PC-3 (cell line): ENCODE measurements around the gene SLC23A2. TPM values are rescaled to one million over a fixed set of nuclear protein-coding genes. Genes with fewer than 3 reads are reported as not detected.

Experiments used
- ATAC-seq: fragments of 200-7000 bp; cut with Tn5 transposase; 2 replicates; pipeline ENCODE4 v1.9.1; 2020; ENCODE audit warnings: mild to moderate bottlenecking, moderate library complexity
- BruUV-seq: library from RNA; stranded (reverse); fragments of 400-500 nt; replicated peaks from 2 replicates; lab custom pipeline; 2021; lab: Mats Ljungman, UMichigan
- CTCF ChIA-PET: fragments of 300-600 bp; sonication (Branson Sonifier 250); formaldehyde crosslinking; loops from one replicate; lab custom pipeline; 2022; ENCODE audit warnings: antibody characterized with exemption; lab: Charles Lee
- POLR2A ChIA-PET: fragments of 300-600 bp; sonication (Branson Sonifier 250); formaldehyde crosslinking; loops from one replicate; lab custom pipeline; 2022; ENCODE audit warnings: antibody characterized with exemption; ENCODE audit not compliant: unreplicated experiment; lab: Charles Lee
- DNase-seq: peaks from one replicate; pipeline ENCODE4 v3.0.0-alpha.2; 2015
- H2AFZ ChIP-seq: fragments of 300-600 bp; sonication (generic); 2 replicates; pipeline ENCODE4 v1.6.0; 2016; ENCODE audit warnings: antibody characterized with exemption, low read length
- H3F3A ChIP-seq: fragments of 300-600 bp; sonication (generic); one replicate; pipeline ENCODE4 v1.6.0; 2017; ENCODE audit warnings: antibody characterized with exemption, low read length, control low read depth, mild to moderate bottlenecking; ENCODE audit not compliant: unreplicated experiment
- H3K27ac ChIP-seq: fragments of 300-600 bp; sonication (generic); 2 replicates; pipeline ENCODE4 v1.5.1; 2016; ENCODE audit warnings: mild to moderate bottlenecking, low read length
- H3K27me3 ChIP-seq: fragments of 300-600 bp; sonication (generic); 2 replicates; pipeline ENCODE4 v1.6.1; 2016; ENCODE audit warnings: low read length, mixed read lengths
- H3K36me3 ChIP-seq: fragments of 300-600 bp; sonication (generic); 2 replicates; pipeline ENCODE4 v1.6.1; 2016; ENCODE audit warnings: low read depth, mixed run types, low read length, mixed read lengths
- H3K4me1 ChIP-seq: fragments of 300-600 bp; sonication (generic); 2 replicates; pipeline ENCODE4 v1.5.1; 2016; ENCODE audit warnings: low read length; ENCODE audit not compliant: insufficient read depth
- H3K4me2 ChIP-seq: fragments of 300-600 bp; sonication (generic); 2 replicates; pipeline ENCODE4 v1.6.0; 2016; ENCODE audit warnings: low read length
- H3K4me3 ChIP-seq: fragments of 300-600 bp; sonication (generic); 2 replicates; pipeline ENCODE4 v1.5.1; 2016; ENCODE audit warnings: mild to moderate bottlenecking, low read length, mixed read lengths
- H3K79me2 ChIP-seq: fragments of 300-600 bp; sonication (generic); 2 replicates; pipeline ENCODE4 v1.6.1; 2017; ENCODE audit warnings: low read length, mixed read lengths
- H3K9ac ChIP-seq: fragments of 300-600 bp; sonication (generic); 2 replicates; pipeline ENCODE4 v1.6.0; 2016; ENCODE audit warnings: mild to moderate bottlenecking, low read length
- H3K9me2 ChIP-seq: fragments of 300-600 bp; sonication (generic); replicated peaks from 2 replicates; pipeline ENCODE4 v1.6.1; 2016; ENCODE audit warnings: mixed run types, low read length, mixed read lengths
- H3K9me3 ChIP-seq: fragments of 300-600 bp; sonication (generic); 2 replicates; pipeline ENCODE4 v1.6.1; 2016; ENCODE audit warnings: low read length, mixed read lengths
- H4K20me1 ChIP-seq: fragments of 300-600 bp; sonication (generic); 2 replicates; pipeline ENCODE4 v1.6.1; 2016; ENCODE audit warnings: low read length, mixed read lengths
- EZH2 ChIP-seq: fragments of 300-600 bp; sonication (generic); IDR thresholded peaks from one replicate; pipeline ENCODE4 v1.6.1; 2017; ENCODE audit warnings: antibody characterized with exemption, mild to moderate bottlenecking, low read length; ENCODE audit not compliant: unreplicated experiment
- EZH2phosphoT487 ChIP-seq: fragments of 300-600 bp; sonication (generic); IDR thresholded peaks from 2 replicates; pipeline ENCODE4 v1.6.1; 2018; ENCODE audit warnings: mild to moderate bottlenecking, antibody characterized with exemption, low read length, borderline replicate concordance
- intact Hi-C: fragments of 100-400 bp; cut with micrococcal nuclease; formaldehyde crosslinking; loops from 2 replicates; pipeline ENCODE4 v1.9.0; 2023
- total RNA-seq: library from RNA; depleted of rRNA; stranded (reverse); fragments of >200 nt; gene quantifications from 2 replicates; pipeline ENCODE4 v1.2.3, GENCODE V29; 2014
- TF ChIP-seq, protein P1 (sequence below): fragments of 300-600 bp; sonication (generic); conservative IDR thresholded peaks from 2 replicates; pipeline ENCODE4 v1.5.1; 2017; ENCODE audit warnings: antibody characterized with exemption, low read depth, mild to moderate bottlenecking, low read length

SLC23A2 gene
- total RNA-seq, 1 experiment from 2014 or later, result 18.3 TPM

DNA sequence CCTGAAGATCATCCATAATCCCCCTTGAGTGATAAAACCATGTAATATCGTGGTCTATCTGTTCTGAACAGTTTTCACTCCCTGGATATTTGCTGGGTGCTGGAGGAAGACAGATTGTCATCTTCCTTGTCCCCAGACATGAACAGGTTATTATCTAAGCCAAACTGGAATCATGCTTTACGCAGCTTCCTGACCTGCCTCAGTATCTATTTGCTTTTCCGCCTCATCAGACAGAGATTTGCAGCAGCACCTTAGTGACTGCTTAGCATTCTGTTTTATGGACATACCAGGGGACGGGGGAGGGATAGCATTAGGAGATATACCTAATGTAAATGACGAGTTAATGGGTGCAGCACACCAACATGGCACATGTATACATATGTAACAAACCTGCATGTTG, 124.6 kb downstream of the SLC23A2 start:
- Histone ChIP-seq H3K36me3 (peaks cover 12% of the 10 kb centered on the region; the same call in 1 of the 2 replicates), H2AFZ (no peak overlapping the region), H3K27ac (peak overlapping the region; percentile 29; the same call in 1 of the 2 replicates), H3K9me3 (no peaks in the 10 kb centered on the region), H4K20me1 (no peaks in the 10 kb centered on the region), H3K4me3 (no peak overlapping the region), H3F3A (no peaks in the 10 kb centered on the region), H3K9ac (peak overlapping the region; percentile 1; the same call in 1 of the 2 replicates), H3K4me2 (no peak overlapping the region), H3K79me2 (no peaks in the 10 kb centered on the region), H3K9me2 (no peaks in the 10 kb centered on the region), H3K27me3 (no peaks in the 10 kb centered on the region), H3K4me1 (no peaks in the 10 kb centered on the region; the same call in 1 of the 2 replicates)
- ATAC-seq (peak; percentile 42), DNase-seq (peak; percentile 38)
- CTCF ChIA-PET, result no interaction called here
- POLR2A ChIA-PET, result no interaction called here
- TF ChIP-seq EZH2phosphoT487 (no peak), EZH2 (no peak)
- TF ChIP-seq, protein P1, sequence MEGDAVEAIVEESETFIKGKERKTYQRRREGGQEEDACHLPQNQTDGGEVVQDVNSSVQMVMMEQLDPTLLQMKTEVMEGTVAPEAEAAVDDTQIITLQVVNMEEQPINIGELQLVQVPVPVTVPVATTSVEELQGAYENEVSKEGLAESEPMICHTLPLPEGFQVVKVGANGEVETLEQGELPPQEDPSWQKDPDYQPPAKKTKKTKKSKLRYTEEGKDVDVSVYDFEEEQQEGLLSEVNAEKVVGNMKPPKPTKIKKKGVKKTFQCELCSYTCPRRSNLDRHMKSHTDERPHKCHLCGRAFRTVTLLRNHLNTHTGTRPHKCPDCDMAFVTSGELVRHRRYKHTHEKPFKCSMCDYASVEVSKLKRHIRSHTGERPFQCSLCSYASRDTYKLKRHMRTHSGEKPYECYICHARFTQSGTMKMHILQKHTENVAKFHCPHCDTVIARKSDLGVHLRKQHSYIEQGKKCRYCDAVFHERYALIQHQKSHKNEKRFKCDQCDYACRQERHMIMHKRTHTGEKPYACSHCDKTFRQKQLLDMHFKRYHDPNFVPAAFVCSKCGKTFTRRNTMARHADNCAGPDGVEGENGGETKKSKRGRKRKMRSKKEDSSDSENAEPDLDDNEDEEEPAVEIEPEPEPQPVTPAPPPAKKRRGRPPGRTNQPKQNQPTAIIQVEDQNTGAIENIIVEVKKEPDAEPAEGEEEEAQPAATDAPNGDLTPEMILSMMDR, result no peak
- intact Hi-C loops, result no loop called here
- BruUV-seq, result no TSS peak

DNA sequence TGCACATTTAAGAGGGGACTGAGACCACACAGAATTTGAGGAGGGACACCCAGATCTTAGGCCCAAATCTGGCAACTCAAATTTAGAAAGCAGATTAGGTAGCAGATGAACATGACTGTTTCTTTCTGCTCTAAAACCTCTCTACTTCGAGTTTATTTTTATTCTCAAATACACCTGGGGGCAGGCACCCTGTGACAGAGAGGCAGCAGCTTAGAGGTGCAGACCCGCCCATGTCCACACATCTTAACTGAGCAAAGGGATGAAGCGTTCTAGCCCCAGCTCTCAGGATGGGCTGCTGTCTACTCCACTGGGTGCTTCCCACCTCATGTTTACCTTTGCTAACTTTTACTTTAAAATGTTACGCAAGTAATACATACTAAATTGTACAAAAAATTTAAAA, 125.0 kb downstream of the SLC23A2 start:
- intact Hi-C loops, result no loop called here
- Histone ChIP-seq H3K27me3 (no peaks in the 10 kb centered on the region), H3F3A (no peaks in the 10 kb centered on the region), H2AFZ (no peak overlapping the region), H3K4me1 (no peaks in the 10 kb centered on the region; the same call in 1 of the 2 replicates), H3K4me3 (no peak overlapping the region), H3K9me3 (no peaks in the 10 kb centered on the region), H3K9ac (peak overlapping the region; percentile 1; the same call in 1 of the 2 replicates), H4K20me1 (no peaks in the 10 kb centered on the region), H3K4me2 (no peak overlapping the region), H3K36me3 (peaks cover 12% of the 10 kb centered on the region; the same call in 1 of the 2 replicates), H3K79me2 (no peaks in the 10 kb centered on the region), H3K27ac (peak overlapping the region; percentile 29; the same call in 1 of the 2 replicates), H3K9me2 (no peaks in the 10 kb centered on the region)
- DNase-seq (no peak), ATAC-seq (no peak)
- POLR2A ChIA-PET, result no interaction called here
- BruUV-seq, result no TSS peak
- no peak for TF ChIP-seq EZH2
- TF ChIP-seq EZH2phosphoT487, result no peak
- TF ChIP-seq, protein P1, result no peak
- CTCF ChIA-PET, result no interaction called here

DNA sequence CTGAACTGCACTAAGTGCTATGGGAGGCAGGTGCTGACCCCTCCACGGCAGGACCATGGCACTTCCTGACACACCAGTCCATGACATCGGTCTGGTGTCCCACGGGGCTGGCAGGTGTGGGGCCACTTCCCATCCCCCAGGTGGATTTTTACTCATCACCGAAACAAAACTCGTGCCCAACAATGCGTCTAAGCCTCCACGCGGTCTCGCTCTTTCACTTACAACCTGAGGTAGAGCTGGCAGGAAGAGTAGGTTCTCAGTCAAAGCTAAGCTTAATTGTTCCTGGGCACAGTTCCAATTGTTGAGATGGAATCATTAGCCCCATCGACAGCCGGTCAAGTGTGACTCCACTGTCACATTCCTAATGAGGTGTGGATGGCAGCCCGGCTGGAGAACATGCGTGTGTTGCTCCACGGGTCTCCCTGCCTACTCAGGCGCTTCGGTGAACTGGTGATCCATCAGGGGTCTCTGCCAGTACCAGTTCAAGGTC, 125.7 kb downstream of the SLC23A2 start:
- H4K20me1 ChIP-seq, result no peaks in the 10 kb centered on the region
- no peaks in the 10 kb centered on the region for H3K9me3 ChIP-seq
- H3K27me3 ChIP-seq, result no peaks in the 10 kb centered on the region
- no peaks in the 10 kb centered on the region for H3K9me2 ChIP-seq
- H3K27ac ChIP-seq, result no peak overlapping the region
- peaks cover 12% of the 10 kb centered on the region; the same call in 1 of the 2 replicates for H3K36me3 ChIP-seq
- no peak overlapping the region for H3K9ac ChIP-seq
- ChIA-PET CTCF (no interaction called here), POLR2A (no interaction called here)
- no peak for DNase-seq
- no peak for ATAC-seq
- TF ChIP-seq, protein P1, result no peak
- TF ChIP-seq EZH2, result no peak
- TF ChIP-seq EZH2phosphoT487, result no peak
- no peaks in the 10 kb centered on the region for H3F3A ChIP-seq
- H3K4me2 ChIP-seq, result no peak overlapping the region
- no peaks in the 10 kb centered on the region for H3K79me2 ChIP-seq
- intact Hi-C loops, result no loop called here
- H3K4me3 ChIP-seq, result no peak overlapping the region
- no peak overlapping the region for H2AFZ ChIP-seq
- H3K4me1 ChIP-seq, result peaks cover 2% of the 10 kb centered on the region; the same call in 1 of the 2 replicates
- no TSS peak for BruUV-seq
